CD14-positive monocyte (primary cell): ENCODE data around the gene FCN2. TPM values are rescaled to one million over a fixed set of nuclear protein-coding genes. Genes with fewer than 3 reads are reported as not detected.

Experiments
- DNase-seq, 3 donors: peaks; one replicate each; pipeline ENCODE4 v3.0.0-alpha.2; 2011 to 2022
- H2AFZ ChIP-seq: 2 replicates; pipeline ENCODE4 v1.6.0; 2012; ENCODE audit warnings: mild to moderate bottlenecking, low read depth, low read length, inconsistent platforms; ENCODE audit not compliant: insufficient read depth, poor library complexity, severe bottlenecking
- H3K27ac ChIP-seq, 2 donors: 1 replicate in 1 of 2; 2 replicates in 1 of 2; pipeline ENCODE4 v1.5.1; 2012 to 2013; ENCODE audit warnings: low read length in 2 of 2, control low read depth in 1 of 2, inconsistent platforms in 1 of 2, low read depth in 1 of 2, mild to moderate bottlenecking in 1 of 2
- H3K27me3 ChIP-seq, 2 donors: one replicate each; pipeline versions ENCODE4 v1.6.0 to v1.6.1; 2011 to 2013; ENCODE audit warnings: low read length in 2 of 2; ENCODE audit not compliant: control insufficient read depth in 2 of 2, insufficient read depth in 2 of 2
- H3K36me3 ChIP-seq, 2 donors: replicated peaks in 1 of 2; 1 replicate in 1 of 2; 2 replicates in 1 of 2; pipeline versions ENCODE4 v1.5.1 to v1.6.1; 2012 to 2013; ENCODE audit warnings: low read length in 2 of 2, control low read depth in 1 of 2, inconsistent platforms in 1 of 2, mild to moderate bottlenecking in 1 of 2; ENCODE audit not compliant: insufficient read depth in 2 of 2, control insufficient read depth in 1 of 2
- H3K4me1 ChIP-seq, 2 donors: 1 replicate in 1 of 2; 2 replicates in 1 of 2; pipeline versions ENCODE4 v1.5.1 to v1.6.1; 2012 to 2013; ENCODE audit warnings: low read length in 2 of 2, control low read depth in 1 of 2, inconsistent platforms in 1 of 2, mild to moderate bottlenecking in 1 of 2, moderate library complexity in 1 of 2; ENCODE audit not compliant: insufficient read depth in 2 of 2, control insufficient read depth in 1 of 2
- H3K4me2 ChIP-seq: replicated peaks from 2 replicates; pipeline ENCODE3; 2012; ENCODE audit warnings: low read length, moderate library complexity, mild to moderate bottlenecking; ENCODE audit not compliant: poor library complexity, severe bottlenecking; ENCODE audit errors: extremely low read depth
- H3K4me3 ChIP-seq, 3 experiments: fragments of 200-600 bp in 1 of 3; sonication (generic) in 1 of 3; replicated peaks in 1 of 3; 1 replicate in 2 of 3; 2 replicates in 1 of 3; pipeline ENCODE4 v1.5.1; 2011 to 2013; ENCODE audit warnings: low read length in 3 of 3, mild to moderate bottlenecking in 3 of 3, control low read depth in 2 of 3, low read depth in 2 of 3, inconsistent platforms in 1 of 3, moderate library complexity in 1 of 3
- H3K79me2 ChIP-seq: 2 replicates; pipeline ENCODE4 v1.6.0; 2012; ENCODE audit warnings: mild to moderate bottlenecking, control low read depth, inconsistent platforms, low read length, moderate library complexity; ENCODE audit not compliant: insufficient read depth
- H3K9ac ChIP-seq: 2 replicates; pipeline ENCODE4 v1.6.0; 2017; ENCODE audit warnings: low read length, mild to moderate bottlenecking; ENCODE audit not compliant: insufficient read depth, poor library complexity, severe bottlenecking
- H3K9me3 ChIP-seq, 2 donors: replicated peaks in 1 of 2; 1 replicate in 1 of 2; 2 replicates in 1 of 2; pipeline versions ENCODE4 v1.5.1 to v1.6.1; 2012 to 2013; ENCODE audit warnings: low read length in 2 of 2, control low read depth in 1 of 2; ENCODE audit not compliant: control insufficient read depth in 1 of 2, insufficient read depth in 1 of 2
- H4K20me1 ChIP-seq: 2 replicates; pipeline ENCODE4 v1.6.0; 2012; ENCODE audit warnings: mild to moderate bottlenecking, low read length, control low read depth, moderate library complexity; ENCODE audit not compliant: insufficient read depth
- H3K27ac Mint-ChIP-seq, 7 donors: one replicate each; pipeline ENCODE4 v1.8.0; 2020; ENCODE audit warnings: mild to moderate bottlenecking in 7 of 7, mixed read lengths in 7 of 7, moderate library complexity in 6 of 7, inconsistent platforms in 2 of 7
- H3K27me3 Mint-ChIP-seq, 3 donors: one replicate each; pipeline ENCODE4 v1.8.0; 2021 to 2022; ENCODE audit warnings: low read depth in 3 of 3, mild to moderate bottlenecking in 3 of 3, mixed read lengths in 3 of 3, moderate library complexity in 3 of 3, inconsistent platforms in 1 of 3
- H3K36me3 Mint-ChIP-seq, 2 donors: one replicate each; pipeline ENCODE4 v1.8.0; 2020; ENCODE audit warnings: mixed read lengths in 2 of 2, inconsistent platforms in 1 of 2, mild to moderate bottlenecking in 1 of 2
- H3K4me1 Mint-ChIP-seq: one replicate; pipeline ENCODE4 v1.8.0; 2020; ENCODE audit warnings: mild to moderate bottlenecking, mixed read lengths
- H3K4me3 Mint-ChIP-seq, 2 donors: one replicate each; pipeline ENCODE4 v1.8.0; 2020; ENCODE audit warnings: mild to moderate bottlenecking in 2 of 2, mixed read lengths in 2 of 2, moderate library complexity in 1 of 2
- H3K9me3 Mint-ChIP-seq, 7 donors: one replicate each; pipeline ENCODE4 v1.8.0; 2020 to 2022; ENCODE audit warnings: mixed read lengths in 7 of 7, mild to moderate bottlenecking in 6 of 7, moderate library complexity in 6 of 7, inconsistent platforms in 2 of 7
- CTCF ChIP-seq: fragments of 200-600 bp; IDR thresholded peaks from one replicate; pipeline ENCODE4 v1.8.0; 2022; ENCODE audit warnings: antibody characterized with exemption, mild to moderate bottlenecking
- WGBS: methylation state at CpG from one replicate; pipeline ENCODE4 v1.1.5; 2013; ENCODE audit warnings: missing lambda C conversion rate; ENCODE audit not compliant: insufficient coverage; 5-methylcytosine and 5-hydroxymethylcytosine counted together
- intact Hi-C, 2 donors: fragments of 100-400 bp; cut with micrococcal nuclease; formaldehyde crosslinking; loops; one replicate each; pipeline versions ENCODE4 v1.15.0 to v1.15.1; 2023
- polyA minus RNA-seq: library from RNA; depleted of rRNA, polyadenylated mRNA; stranded (reverse); fragments of >200 nt; gene quantifications from 2 replicates; pipeline ENCODE4 v1.2.3, GENCODE V29; 2012
- polyA plus RNA-seq, 3 donors: library from polyadenylated mRNA; depleted of rRNA in 1 of 3; unstranded in 2 of 3; stranded (reverse) in 1 of 3; fragments of 300-500 nt in 2 of 3; fragments of >200 nt in 1 of 3; fragmentation: Illumina TruSeq in 2 of 3; gene quantifications; 1 replicate in 2 of 3; 2 replicates in 1 of 3; pipeline ENCODE4 v1.2.3, GENCODE V29; 2012 to 2021
- total RNA-seq, 12 experiments: library from RNA in 1 of 12; stranded (reverse) in 1 of 12; fragments of 120-200 nt in 1 of 12; gene quantifications; one replicate each; pipeline ENCODE4 v1.2.4 and lab custom pipeline; 2013 to 2026; ENCODE audit warnings: mixed read lengths in 6 of 12, inconsistent platforms in 1 of 12

The FCN2 gene
- 1.2 TPM for total RNA-seq (2013)
- polyA plus RNA-seq, result not detected
- polyA minus RNA-seq, result not detected in 2 replicates
- total RNA-seq (lab: John Stamatoyannopoulos, UW), result 0.07 to 0.92 (median 0.13) reads per million in 11 experiments

- peaks cover 7 to 24% (median 19%) of the 10 kb centered on the region in 3 donors for H3K27me3 Mint-ChIP-seq
- peaks cover 0 to 3% (median 0%) of the 10 kb centered on the region in 7 donors for H3K9me3 Mint-ChIP-seq
- H3K36me3 Mint-ChIP-seq, result no peaks in the 10 kb centered on the region
- no peak within 1 kb of the TSS for H3K4me2 ChIP-seq
- DNase-seq, result no peak
- H3K27me3 ChIP-seq, result peaks cover 0 to 4% of the 10 kb centered on the region in 2 donors
- intact Hi-C loops, result no loop called here
- no peaks in the 10 kb centered on the region for H3K36me3 ChIP-seq
- H4K20me1 ChIP-seq, result no peaks in the 10 kb centered on the region
- H3K9ac ChIP-seq, result no peak within 1 kb of the TSS
- 73% methylated on average over 23 of the region's 25 CpGs for WGBS
- no peak within 1 kb of the TSS for H3K27ac Mint-ChIP-seq
- no peak within 1 kb of the TSS for H3K4me3 Mint-ChIP-seq
- no peak within 1 kb of the TSS for H2AFZ ChIP-seq
- no peaks in the 10 kb centered on the region for H3K9me3 ChIP-seq
- no peak within 1 kb of the TSS for H3K4me3 ChIP-seq
- H3K27ac ChIP-seq, result no peak within 1 kb of the TSS
- no peaks in the 10 kb centered on the region for H3K79me2 ChIP-seq
- peaks cover 4% of the 10 kb centered on the region for H3K4me1 Mint-ChIP-seq
- TF ChIP-seq CTCF, result no peak
- H3K4me1 ChIP-seq, result peaks cover under 1 to 5% of the 10 kb centered on the region in 2 donors
Observed at GRCh38 chr9:134880484-134881312, at the start of gene FCN2. TSS of gene FCN2 (plus strand) at chr9:134880810. CDS start at chr9:134880822, 12 bp downstream.

GRCh38 chr9:134830926-134831720 lies 49.5 kb upstream of the FCN2 start:
- H3K36me3 ChIP-seq, result no peaks in the 10 kb centered on the region
- no peak for TF ChIP-seq CTCF
- Mint-ChIP-seq H3K27ac (no peak overlapping the region), H3K9me3 (no peaks in the 10 kb centered on the region), H3K4me3 (no peak overlapping the region), H3K4me1 (no peaks in the 10 kb centered on the region), H3K27me3 (peaks cover 1 to 8% (median 6%) of the 10 kb centered on the region in 3 donors), H3K36me3 (no peaks in the 10 kb centered on the region)
- H3K27me3 ChIP-seq, result no peaks in the 10 kb centered on the region
- 59% methylated on average over 11 of the region's 21 CpGs for WGBS
- no peak for DNase-seq
- H3K4me3 ChIP-seq, result no peak overlapping the region
- no peak overlapping the region for H2AFZ ChIP-seq
- intact Hi-C loops, result no loop called here
- no peaks in the 10 kb centered on the region for H4K20me1 ChIP-seq
- no peak overlapping the region for H3K27ac ChIP-seq
- no peaks in the 10 kb centered on the region for H3K4me1 ChIP-seq
- no peaks in the 10 kb centered on the region for H3K9me3 ChIP-seq
- no peak overlapping the region for H3K4me2 ChIP-seq
- H3K9ac ChIP-seq, result no peak overlapping the region
- H3K79me2 ChIP-seq, result no peaks in the 10 kb centered on the region
